ENCODE results near the gene WNT7A. TPM values are rescaled to one million over a fixed set of nuclear protein-coding genes. Genes with fewer than 3 reads are reported as not detected.

WNT7A gene
- total RNA-seq, 3 donors from 2014 or later: not detected

DNA sequence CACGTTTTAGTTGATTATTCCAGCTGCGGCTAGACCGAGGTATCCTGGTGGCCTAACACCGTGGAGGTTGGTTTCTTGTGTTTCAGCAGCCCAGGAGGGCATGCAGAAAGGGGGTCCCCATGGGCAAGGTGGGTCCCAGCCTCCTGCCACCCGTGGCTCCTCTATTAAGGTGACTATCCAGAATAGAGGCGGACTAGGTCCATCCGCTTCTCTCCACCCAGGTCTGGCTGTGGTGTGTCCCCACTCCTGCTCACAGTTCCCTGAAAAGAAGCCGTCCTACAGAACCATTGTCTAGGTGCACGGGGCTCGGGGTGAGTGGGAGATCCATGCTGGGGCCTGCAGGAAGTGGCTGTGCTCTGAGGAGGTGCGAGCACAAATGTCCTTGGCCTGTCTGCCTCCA lies 81.5 kb downstream of the WNT7A start:
- no peaks in the 10 kb centered on the region for H3K36me3 ChIP-seq (ENCODE audit: low read depth)
- no peaks in the 10 kb centered on the region for H3K9me3 ChIP-seq
- DNase-seq (no peak), ATAC-seq (no peak)
- no peaks in the 10 kb centered on the region for H3K4me1 ChIP-seq (ENCODE audit: low read depth)
- H3K4me3 ChIP-seq: no peak overlapping the region
- intact Hi-C loops (cut with DNase I, micrococcal nuclease): no loop called here
- TF ChIP-seq, protein P1, sequence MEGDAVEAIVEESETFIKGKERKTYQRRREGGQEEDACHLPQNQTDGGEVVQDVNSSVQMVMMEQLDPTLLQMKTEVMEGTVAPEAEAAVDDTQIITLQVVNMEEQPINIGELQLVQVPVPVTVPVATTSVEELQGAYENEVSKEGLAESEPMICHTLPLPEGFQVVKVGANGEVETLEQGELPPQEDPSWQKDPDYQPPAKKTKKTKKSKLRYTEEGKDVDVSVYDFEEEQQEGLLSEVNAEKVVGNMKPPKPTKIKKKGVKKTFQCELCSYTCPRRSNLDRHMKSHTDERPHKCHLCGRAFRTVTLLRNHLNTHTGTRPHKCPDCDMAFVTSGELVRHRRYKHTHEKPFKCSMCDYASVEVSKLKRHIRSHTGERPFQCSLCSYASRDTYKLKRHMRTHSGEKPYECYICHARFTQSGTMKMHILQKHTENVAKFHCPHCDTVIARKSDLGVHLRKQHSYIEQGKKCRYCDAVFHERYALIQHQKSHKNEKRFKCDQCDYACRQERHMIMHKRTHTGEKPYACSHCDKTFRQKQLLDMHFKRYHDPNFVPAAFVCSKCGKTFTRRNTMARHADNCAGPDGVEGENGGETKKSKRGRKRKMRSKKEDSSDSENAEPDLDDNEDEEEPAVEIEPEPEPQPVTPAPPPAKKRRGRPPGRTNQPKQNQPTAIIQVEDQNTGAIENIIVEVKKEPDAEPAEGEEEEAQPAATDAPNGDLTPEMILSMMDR (IDR thresholded peaks at IDR 0.05): no peak

DNA sequence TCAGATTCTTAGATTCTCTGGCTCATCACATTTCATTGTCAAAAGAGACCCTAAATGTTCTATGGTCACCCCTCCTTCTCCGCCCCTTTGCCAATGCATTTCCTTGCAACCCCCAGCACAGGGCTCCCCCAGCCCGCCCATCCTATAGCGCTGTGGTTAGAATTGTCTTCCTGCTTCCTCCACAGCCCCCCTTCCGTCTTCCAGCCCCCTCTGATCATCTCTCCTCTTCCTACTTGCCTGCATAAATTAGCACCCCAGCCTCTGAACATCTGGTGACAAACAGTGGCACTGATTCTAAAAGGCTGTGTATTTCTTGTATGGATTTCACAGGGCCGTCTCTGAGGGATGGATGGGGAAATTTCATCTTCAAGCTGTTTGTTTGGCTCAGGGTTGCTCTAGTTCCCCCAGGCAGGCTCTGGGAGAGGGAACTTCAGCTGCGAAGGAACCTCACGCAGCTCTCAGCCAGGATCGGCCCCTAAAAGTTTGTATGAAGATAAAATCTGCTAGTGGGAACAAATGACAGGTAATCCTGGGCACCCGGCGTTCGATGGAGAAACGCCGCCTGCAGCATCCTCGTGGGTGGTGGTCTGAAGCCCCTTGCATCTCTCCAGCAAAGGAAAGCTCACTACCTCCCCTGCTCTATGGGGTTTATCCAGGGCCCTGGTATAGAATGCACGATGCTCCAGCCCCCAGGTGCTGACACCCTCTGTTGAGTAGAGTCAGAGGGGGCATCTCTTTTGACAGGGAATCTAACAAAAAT lies 83.0 kb downstream of the WNT7A start:
- Histone ChIP-seq H3K4me3 (no peak overlapping the region), H3K36me3 (ENCODE audit: low read depth) (no peaks in the 10 kb centered on the region), H3K9me3 (no peaks in the 10 kb centered on the region), H3K4me1 (ENCODE audit: low read depth) (no peaks in the 10 kb centered on the region)
- intact Hi-C loops (cut with DNase I, micrococcal nuclease): no loop called here
- TF ChIP-seq, protein P1 (IDR thresholded peaks at IDR 0.05): no peak
- ATAC-seq (no peak), DNase-seq (no peak)

DNA sequence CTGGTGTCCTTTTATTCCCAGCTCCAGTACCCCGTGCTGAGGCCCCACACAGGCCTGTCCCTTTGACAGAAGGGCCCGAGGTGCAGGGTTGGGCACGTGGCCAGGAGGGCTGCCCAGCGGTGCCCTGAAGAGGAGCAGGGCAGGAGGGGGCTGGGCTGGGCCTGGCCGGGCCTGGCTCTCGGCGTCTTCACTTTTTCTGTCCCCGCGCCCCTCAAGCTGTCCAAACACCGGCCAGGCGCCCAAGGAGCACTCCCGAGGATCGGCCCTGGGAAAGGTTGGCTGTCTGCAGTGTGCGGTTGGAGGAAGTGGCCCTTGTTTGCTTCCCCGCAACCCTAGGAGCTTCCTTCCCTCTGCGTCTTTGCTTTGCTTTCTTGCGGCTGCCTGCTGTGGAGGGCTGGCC lies 84.1 kb downstream of the WNT7A start:
- ATAC-seq (no peak), DNase-seq (no peak)
- no peak overlapping the region for H3K4me3 ChIP-seq
- no peaks in the 10 kb centered on the region for H3K4me1 ChIP-seq (ENCODE audit: low read depth)
- no peaks in the 10 kb centered on the region for H3K9me3 ChIP-seq
- no peaks in the 10 kb centered on the region for H3K36me3 ChIP-seq (ENCODE audit: low read depth)
- TF ChIP-seq, protein P1 (IDR thresholded peaks at IDR 0.05): no peak
- intact Hi-C loops (cut with DNase I, micrococcal nuclease): no loop called here

DNA sequence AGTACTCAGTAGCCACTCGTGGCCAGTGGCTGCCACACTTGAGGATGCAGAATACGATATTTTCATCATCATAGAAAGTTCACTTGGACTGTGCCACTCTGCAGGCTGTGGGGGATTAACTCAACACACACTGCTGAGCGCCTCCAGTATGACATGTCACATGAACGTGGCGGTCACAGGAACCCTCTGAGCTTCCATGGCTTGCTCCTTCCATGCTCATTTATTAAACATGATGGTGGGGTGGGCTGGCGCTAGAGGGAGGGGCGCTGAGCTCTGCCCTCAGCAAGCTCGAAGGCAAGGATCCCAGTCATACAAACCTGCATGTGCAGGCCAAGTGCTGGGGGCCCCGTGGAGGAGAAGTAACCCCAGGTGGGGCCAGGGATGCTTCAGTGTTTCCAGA lies 85.5 kb downstream of the WNT7A start:
- TF ChIP-seq, protein P1 (IDR thresholded peaks at IDR 0.05): no peak
- Histone ChIP-seq H3K4me3 (no peak overlapping the region), H3K4me1 (ENCODE audit: low read depth) (no peaks in the 10 kb centered on the region), H3K9me3 (no peaks in the 10 kb centered on the region), H3K36me3 (ENCODE audit: low read depth) (no peaks in the 10 kb centered on the region)
- no peak for ATAC-seq
- intact Hi-C loops (cut with DNase I, micrococcal nuclease): no loop called here
- DNase-seq: no peak

DNA sequence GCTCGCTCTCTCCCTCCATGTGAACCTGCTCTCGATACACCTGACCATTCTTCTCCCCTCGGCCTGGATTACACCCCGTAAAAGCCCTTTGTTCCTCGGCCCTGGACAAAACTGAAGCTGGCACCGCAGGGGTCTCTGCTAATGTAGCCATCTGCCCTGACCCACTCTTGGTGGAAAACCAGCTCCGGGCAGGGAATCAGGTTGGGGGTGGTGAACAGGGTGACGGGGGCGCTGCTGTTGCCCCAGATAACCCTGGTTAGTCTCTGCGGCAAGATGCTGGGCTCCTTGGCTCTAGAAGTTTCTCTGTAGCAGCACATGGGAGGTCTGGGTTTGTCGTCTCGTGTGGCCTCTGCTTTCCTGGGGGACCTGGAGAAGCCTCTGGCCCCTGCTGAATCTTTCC lies 86.4 kb downstream of the WNT7A start:
- no peak for DNase-seq
- H3K36me3 ChIP-seq (ENCODE audit: low read depth): no peaks in the 10 kb centered on the region
- ATAC-seq: no peak
- TF ChIP-seq, protein P1 (IDR thresholded peaks at IDR 0.05): no peak
- H3K4me1 ChIP-seq (ENCODE audit: low read depth): no peaks in the 10 kb centered on the region
- no peaks in the 10 kb centered on the region for H3K9me3 ChIP-seq
- intact Hi-C loops (cut with DNase I, micrococcal nuclease): no loop called here
- H3K4me3 ChIP-seq: no peak overlapping the region
